NCI-H345 treated with DMSO at 0.1 percent for 48 hours (cell line): ENCODE results near the gene KCTD18.

Experiments used
- DNase-seq: peaks from one replicate; lab custom pipeline; 2025; ENCODE audit not compliant: unreplicated experiment; lab: John Stamatoyannopoulos, UW

KCTD18 gene

DNA sequence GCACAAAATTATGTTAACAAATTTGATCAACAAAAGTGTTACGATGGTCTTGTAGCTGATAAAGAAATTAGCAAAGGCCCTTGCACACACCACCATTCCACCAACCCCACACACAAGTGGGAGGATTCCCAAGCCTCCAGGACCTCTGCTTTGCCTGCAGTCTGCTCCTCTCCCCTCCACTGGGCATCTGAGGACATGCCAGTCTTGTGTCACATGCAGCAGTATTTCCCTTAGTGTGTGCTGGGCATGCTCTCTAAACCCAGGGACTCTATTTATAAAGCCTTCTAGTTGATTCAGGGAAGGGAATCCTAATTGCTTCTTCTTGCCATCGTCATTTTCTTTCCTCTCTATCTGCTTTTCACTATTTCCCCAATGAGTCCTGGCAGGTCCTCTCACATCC, 53.3 kb downstream of the KCTD18 start:
- no peak for DNase-seq

DNA sequence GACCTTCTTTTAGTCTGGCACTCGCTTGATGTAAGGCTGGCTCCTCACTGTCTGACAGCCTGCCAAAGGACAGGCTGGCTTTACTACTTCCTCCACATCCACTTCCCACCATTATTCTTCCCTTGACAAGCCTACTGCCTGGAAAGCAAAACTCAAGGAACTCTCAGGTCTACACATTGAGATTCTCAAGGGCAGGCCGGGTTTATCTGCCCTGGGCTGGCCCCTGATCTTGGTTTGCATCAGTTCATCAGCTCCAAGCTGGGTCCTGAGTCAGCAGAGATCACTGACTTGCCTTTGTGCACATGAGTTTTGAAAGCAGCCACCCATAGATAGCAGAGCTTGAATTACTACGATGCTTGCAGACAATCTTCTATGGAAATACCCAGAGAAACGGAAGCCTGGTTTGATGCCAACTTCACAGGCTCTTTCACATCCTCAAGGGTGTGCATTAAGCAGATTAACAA, 53.9 kb downstream of the KCTD18 start:
- DNase-seq = no peak

GRCh38 chr2:200454927-200455801, 54.7 kb downstream of the KCTD18 start:
- no peak for DNase-seq

- no peak for DNase-seq
These were observed 55.9 kb downstream of the KCTD18 start for GRCh38 chr2:200453853-200454534.

DNA sequence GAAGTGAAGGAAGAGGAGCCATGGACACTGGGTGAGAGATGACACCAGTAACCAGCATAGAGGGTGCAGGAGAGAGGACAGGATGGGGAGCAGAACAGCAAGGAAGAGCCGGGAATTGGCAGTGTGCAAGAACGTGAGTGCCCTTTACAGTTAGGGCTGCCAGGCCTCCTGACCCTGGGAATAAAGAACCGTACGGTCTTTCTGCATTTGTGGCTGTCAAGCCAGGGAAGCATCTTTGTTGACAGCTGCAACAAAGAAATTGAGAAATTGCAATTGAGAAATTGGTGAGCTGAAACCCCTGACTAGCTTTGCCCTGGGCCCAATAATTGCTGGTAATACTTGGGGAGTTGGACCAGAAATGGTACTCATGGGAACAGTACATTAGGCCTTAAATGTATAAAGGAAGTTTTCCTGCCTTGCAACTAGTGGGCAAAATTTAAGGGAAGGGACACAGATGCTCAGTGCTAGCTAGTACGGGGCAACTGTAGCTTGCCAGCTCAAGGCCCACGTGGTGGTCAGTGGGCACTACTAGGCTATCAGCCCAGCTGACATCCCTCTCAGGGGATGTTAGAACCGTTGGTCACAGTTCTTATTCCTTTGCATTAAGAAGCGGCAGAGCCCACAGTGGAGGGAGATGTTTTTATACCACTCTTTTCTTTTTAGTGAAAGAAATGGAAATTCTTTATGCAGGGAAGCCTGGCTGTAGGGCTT, 56.6 kb downstream of the KCTD18 start:
- no peak for DNase-seq

DNA sequence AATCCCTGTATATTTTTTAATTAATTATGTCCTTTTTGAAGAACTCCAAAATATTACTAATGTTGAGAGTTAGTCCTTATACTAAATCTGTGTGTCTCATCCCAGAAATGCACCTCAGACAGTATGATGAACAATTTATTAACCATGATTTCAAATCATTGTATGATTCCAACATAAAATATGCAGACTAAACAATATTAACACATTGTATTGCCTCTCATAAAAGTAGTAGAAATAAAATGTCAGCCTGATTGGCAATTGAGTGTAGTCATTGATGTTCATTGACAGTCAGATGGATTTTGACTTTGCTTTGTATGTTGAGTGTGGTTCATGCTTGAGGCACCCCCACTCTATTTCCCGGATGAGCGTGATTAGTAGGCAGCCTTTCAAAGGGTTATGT, 57.5 kb downstream of the KCTD18 start:
- no peak for DNase-seq

- DNase-seq = no peak
These were observed 58.4 kb downstream of the KCTD18 start for GRCh38 chr2:200451511-200451910.

- no peak for DNase-seq
These were observed 59.6 kb downstream of the KCTD18 start for GRCh38 chr2:200450288-200450687.

- no peak for DNase-seq
These were observed 60.7 kb downstream of the KCTD18 start for GRCh38 chr2:200449149-200449548.

- no peak for DNase-seq
These were observed 61.4 kb downstream of the KCTD18 start for GRCh38 chr2:200448455-200448854.

- no peak for DNase-seq
These were observed 62.6 kb downstream of the KCTD18 start for GRCh38 chr2:200447139-200447855.

- DNase-seq = no peak
These were observed 63.3 kb downstream of the KCTD18 start for GRCh38 chr2:200446612-200447011.

GRCh38 chr2:200445284-200445683, 64.6 kb downstream of the KCTD18 start:
- no peak for DNase-seq

DNA sequence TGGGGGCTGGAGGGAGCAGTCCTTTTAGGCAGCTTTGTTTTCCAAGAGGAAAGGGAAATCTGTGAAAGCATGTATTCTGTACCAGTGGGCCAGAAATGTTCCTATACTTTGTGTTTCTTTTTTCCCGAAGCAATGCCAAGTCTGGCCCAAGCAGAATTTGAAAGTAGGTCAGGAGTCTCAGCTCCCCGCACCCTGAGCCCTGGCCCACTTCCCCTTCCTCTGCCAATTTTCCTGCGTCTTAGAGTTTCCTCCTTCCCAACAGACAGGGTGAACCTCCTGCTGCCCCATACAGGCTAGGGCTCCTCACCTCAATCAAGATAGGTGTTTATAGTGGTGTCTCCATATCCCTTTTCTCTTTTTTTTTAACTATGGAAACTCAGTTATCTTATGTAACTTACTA, 65.3 kb downstream of the KCTD18 start:
- DNase-seq = no peak

- no peak for DNase-seq
These were observed 66.0 kb downstream of the KCTD18 start for GRCh38 chr2:200443916-200444315.

GRCh38 chr2:200443376-200443775, 66.5 kb downstream of the KCTD18 start:
- no peak for DNase-seq

DNA sequence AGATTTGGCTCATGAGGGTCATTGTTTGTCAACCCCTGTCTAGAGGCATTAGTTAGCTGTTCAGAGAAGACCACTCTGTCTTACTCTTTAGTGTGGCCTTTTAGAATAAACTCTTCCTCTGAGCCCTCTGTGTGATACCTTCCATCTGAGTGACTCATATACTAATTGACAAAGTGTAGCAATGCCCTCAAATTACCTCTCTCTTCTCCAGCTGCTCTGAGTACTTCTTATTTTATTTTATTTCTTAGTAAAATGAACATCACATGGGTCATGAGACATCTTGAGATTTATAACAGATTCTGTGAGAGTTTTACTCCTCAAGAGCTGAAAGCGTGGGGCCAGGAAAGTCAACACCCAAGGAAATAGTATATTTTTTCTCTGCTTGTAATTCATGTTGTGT, 67.4 kb downstream of the KCTD18 start:
- no peak for DNase-seq

DNA sequence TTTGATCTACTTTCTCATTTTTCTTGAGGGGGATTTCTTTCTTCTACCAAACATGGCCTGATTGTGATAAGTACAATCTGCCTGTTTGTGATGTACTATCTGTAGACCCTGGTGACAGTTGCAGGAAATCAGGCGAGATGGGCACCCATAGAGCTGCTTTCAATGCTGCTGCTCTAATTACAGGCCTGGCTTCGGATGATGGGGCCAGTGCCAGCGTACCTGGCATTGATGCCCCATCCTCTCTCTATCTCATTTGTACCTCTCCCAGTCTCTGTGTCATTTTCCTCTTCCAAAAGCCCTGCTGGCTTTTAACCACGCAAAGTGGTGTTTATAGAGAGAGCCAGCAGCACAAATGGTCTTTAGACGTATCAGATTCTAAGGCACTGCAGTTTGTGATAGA, 69.9 kb downstream of the KCTD18 start:
- DNase-seq = no peak
